Testis (tissue), 2 donors: ENCODE measurements around the gene C1D.

Experiments
- CTCF ChIP-seq, 3 experiments: fragments of 450-650 bp in 2 of 3; fragments of 200-600 bp in 1 of 3; sonication (generic) in 1 of 3; IDR thresholded peaks; one replicate each; pipeline ENCODE4 v1.5.1; 2016 to 2019; ENCODE audit warnings: antibody characterized with exemption in 3 of 3, mild to moderate bottlenecking in 2 of 3, moderate library complexity in 1 of 3
- POLR2A ChIP-seq: fragments of 450-650 bp; IDR thresholded peaks from one replicate; pipeline ENCODE4 v1.6.1; 2017; ENCODE audit warnings: antibody characterized with exemption, mild to moderate bottlenecking, moderate library complexity

GRCh38 chr2:68103709-68104055, 40.9 kb upstream of the C1D start:
- no peak for TF ChIP-seq CTCF (IDR thresholded peaks at IDR 0.05)
- TF ChIP-seq POLR2A = no peak
